ENCODE measurements around the gene COL18A1.

The COL18A1 gene

GRCh38 chr21:45401916-45402900, 2.8 kb upstream of the COL18A1 start:
- no peak for DNase-seq (ENCODE audit: low spot score)

- no peak for DNase-seq (ENCODE audit: low spot score)
These were observed 1.7 kb upstream of the COL18A1 start for GRCh38 chr21:45403133-45403824.

- DNase-seq (ENCODE audit: low spot score), result no peak
These were observed 888 bp upstream of the COL18A1 start for GRCh38 chr21:45403825-45404729.

- no peak for DNase-seq (ENCODE audit: low spot score)
These were observed 380 bp downstream of the COL18A1 start for GRCh38 chr21:45405271-45405818.

GRCh38 chr21:45405819-45406762, 1.1 kb downstream of the COL18A1 start:
- no peak for DNase-seq (ENCODE audit: low spot score)

GRCh38 chr21:45406801-45407628, 2.0 kb downstream of the COL18A1 start:
- no peak for DNase-seq (ENCODE audit: low spot score)

- DNase-seq (ENCODE audit: low spot score), result no peak
These were observed 2.8 kb downstream of the COL18A1 start for GRCh38 chr21:45407629-45408247.

- no peak for DNase-seq (ENCODE audit: low spot score)
These were observed 3.4 kb downstream of the COL18A1 start for GRCh38 chr21:45408271-45408791.

- DNase-seq (ENCODE audit: low spot score), result no peak
These were observed 3.9 kb downstream of the COL18A1 start for GRCh38 chr21:45408801-45409261.

- no peak for DNase-seq (ENCODE audit: low spot score)
These were observed 4.6 kb downstream of the COL18A1 start for GRCh38 chr21:45409466-45410150.

GRCh38 chr21:45410151-45410864, 5.3 kb downstream of the COL18A1 start:
- DNase-seq (ENCODE audit: low spot score), result no peak

- no peak for DNase-seq (ENCODE audit: low spot score)
These were observed 6.2 kb downstream of the COL18A1 start for GRCh38 chr21:45410865-45411809.

GRCh38 chr21:45411810-45412206, 6.8 kb downstream of the COL18A1 start:
- no peak for DNase-seq (ENCODE audit: low spot score)

GRCh38 chr21:45412491-45412890, 7.5 kb downstream of the COL18A1 start:
- no peak for DNase-seq (ENCODE audit: low spot score)

- no peak for DNase-seq (ENCODE audit: low spot score)
These were observed 8.1 kb downstream of the COL18A1 start for GRCh38 chr21:45412909-45413611.

- DNase-seq (ENCODE audit: low spot score), result no peak
These were observed 9.0 kb downstream of the COL18A1 start for GRCh38 chr21:45413922-45414321.

Data from germinal center (tissue), 1 donor.